GM12878 (cell line): ENCODE results near the gene NPC1. TPM values are rescaled to one million over a fixed set of nuclear protein-coding genes. Genes with fewer than 3 reads are reported as not detected.

Source experiments
- ATAC-seq: fragments of 200-7000 bp; cut with Tn5 transposase; 3 replicates; pipeline ENCODE4 v1.9.1; 2020; ENCODE audit warnings: mild to moderate bottlenecking, moderate library complexity
- BruUV-seq: library from RNA; stranded (reverse); fragments of 400-500 nt; replicated peaks from 2 replicates; lab custom pipeline; 2021; lab: Mats Ljungman, UMichigan
- CTCF ChIA-PET: fragments of 300-600 bp; sonication (Branson Sonifier 250); formaldehyde crosslinking; extraction: SDS; loops from one replicate; lab custom pipeline; 2021; ENCODE audit warnings: inconsistent platforms; lab: Yijun Ruan, JAX
- POLR2A ChIA-PET: fragments of 350-600 bp; formaldehyde crosslinking; extraction: SDS; loops from one replicate; lab custom pipeline; 2021; ENCODE audit warnings: inconsistent platforms; lab: Charles Lee
- RAD21 ChIA-PET: fragments of 300-600 bp; sonication (Branson Sonifier 250); formaldehyde crosslinking; loops from one replicate; lab custom pipeline; 2023; ENCODE audit warnings: antibody characterized with exemption; ENCODE audit not compliant: unreplicated experiment; lab: Charles Lee
- SMC1A ChIA-PET: fragments of 300-600 bp; sonication (Branson Sonifier 250); formaldehyde crosslinking; loops from one replicate; lab custom pipeline; 2023; ENCODE audit not compliant: unreplicated experiment, uncharacterized antibody; lab: Charles Lee
- DNase-seq: peaks from one replicate; pipeline ENCODE4 v3.0.0-alpha.2; 2011; ENCODE audit warnings: low read depth, low spot score
- FAIRE-seq: peaks from 3 replicates; lab custom pipeline; 2011; peaks lifted over from hg19 to GRCh38; lab: Jason Lieb, UNC
- H2AFZ ChIP-seq: 2 replicates; pipeline ENCODE4 v1.6.0; 2011; ENCODE audit warnings: low read depth, low read length, control low read depth; ENCODE audit not compliant: control insufficient read depth
- H3K27ac ChIP-seq: 2 replicates; pipeline ENCODE4 v1.5.1; 2011; ENCODE audit warnings: control low read depth; ENCODE audit not compliant: control insufficient read depth, insufficient read depth
- H3K27me3 ChIP-seq, 2 experiments: replicated peaks in 1 of 2; 2 replicates each; pipeline versions ENCODE4 v1.6.0 to v1.6.1; 2011; ENCODE audit warnings: low read length in 1 of 2; ENCODE audit not compliant: control insufficient read depth in 2 of 2, insufficient read depth in 2 of 2
- H3K36me3 ChIP-seq, 2 experiments: 2 replicates each; pipeline ENCODE4 v1.5.1; 2011; ENCODE audit warnings: low read length in 1 of 2; ENCODE audit not compliant: control insufficient read depth in 2 of 2, insufficient read depth in 2 of 2
- H3K4me1 ChIP-seq: 2 replicates; pipeline ENCODE4 v1.6.1; 2011; ENCODE audit warnings: mild to moderate bottlenecking, low read length, moderate library complexity, mixed read lengths; ENCODE audit not compliant: control insufficient read depth, insufficient read depth
- H3K4me2 ChIP-seq: 2 replicates; pipeline ENCODE4 v1.6.0; 2011; ENCODE audit warnings: control low read depth; ENCODE audit not compliant: control insufficient read depth, insufficient read depth
- H3K4me3 ChIP-seq: fragments of 200-600 bp; sonication (generic); 2 replicates; pipeline ENCODE4 v1.5.1; 2016
- H3K79me2 ChIP-seq: 2 replicates; pipeline ENCODE4 v1.6.0; 2011; ENCODE audit warnings: low read length; ENCODE audit not compliant: control insufficient read depth, insufficient read depth
- H3K9ac ChIP-seq: 2 replicates; pipeline ENCODE4 v1.8.0; 2011; ENCODE audit warnings: low read length, control low read depth, mixed read lengths; ENCODE audit not compliant: control insufficient read depth, insufficient read depth
- H3K9me3 ChIP-seq: replicated peaks from 3 replicates; pipeline ENCODE4 v1.5.1; 2011; ENCODE audit warnings: mild to moderate bottlenecking, low read length; ENCODE audit not compliant: control insufficient read depth, insufficient read depth
- H4K20me1 ChIP-seq: 2 replicates; pipeline ENCODE4 v1.6.0; 2011; ENCODE audit not compliant: control insufficient read depth, insufficient read depth
- ATF7 ChIP-seq: fragments of 450-650 bp; IDR thresholded peaks from 2 replicates; pipeline ENCODE4 v1.6.1; 2016; ENCODE audit warnings: low read depth, mild to moderate bottlenecking
- BCL3 ChIP-seq: IDR thresholded peaks from 2 replicates; pipeline ENCODE4 v1.6.1; 2011; ENCODE audit warnings: borderline replicate concordance, low read depth, mild to moderate bottlenecking, moderate library complexity, low read length; ENCODE audit not compliant: insufficient read depth, poor library complexity, severe bottlenecking
- BMI1 ChIP-seq: fragments of 450-650 bp; IDR thresholded peaks from 2 replicates; pipeline ENCODE4 v1.6.1; 2016; ENCODE audit warnings: mild to moderate bottlenecking, moderate library complexity, borderline replicate concordance
- CHD1 ChIP-seq: IDR thresholded peaks from 2 replicates; pipeline ENCODE4 v1.6.1; 2012; ENCODE audit warnings: low read depth, low read length, improper control_type of control experiment
- GABPA ChIP-seq: IDR thresholded peaks from 2 replicates; pipeline ENCODE4 v1.6.1; 2014; ENCODE audit warnings: antibody characterized with exemption, low read depth, mild to moderate bottlenecking, inconsistent platforms
- HDAC6 ChIP-seq: fragments of 200-600 bp; sonication (generic); IDR thresholded peaks from one replicate; pipeline ENCODE4 v1.8.0; 2017; ENCODE audit warnings: antibody characterized with exemption; ENCODE audit not compliant: unreplicated experiment
- LARP7 ChIP-seq: fragments of 450-650 bp; IDR thresholded peaks from 2 replicates; pipeline ENCODE4 v1.6.1; 2017; ENCODE audit warnings: mild to moderate bottlenecking
- RBBP5 ChIP-seq: fragments of 200-600 bp; sonication (generic); conservative IDR thresholded peaks from 2 replicates; pipeline ENCODE4 v1.6.1; 2016
- USF1 ChIP-seq: IDR thresholded peaks from 2 replicates; pipeline ENCODE4 v1.6.1; 2011; ENCODE audit warnings: borderline replicate concordance, low read depth, mild to moderate bottlenecking, moderate library complexity, mixed read lengths, low read length; ENCODE audit not compliant: insufficient read depth; ENCODE audit errors: extremely low read length
- YY1 ChIP-seq: IDR thresholded peaks from 2 replicates; pipeline ENCODE4 v1.6.1; 2011; ENCODE audit warnings: low read depth, mild to moderate bottlenecking, low read length
- ZBTB40 ChIP-seq: fragments of 450-650 bp; IDR thresholded peaks from 2 replicates; pipeline ENCODE4 v1.6.1; 2016; ENCODE audit warnings: mild to moderate bottlenecking, moderate library complexity, borderline replicate concordance
- ZNF24 ChIP-seq: fragments of 450-650 bp; IDR thresholded peaks from 2 replicates; pipeline ENCODE4 v1.6.1; 2017; ENCODE audit warnings: antibody characterized with exemption, mild to moderate bottlenecking
- ZNF687 ChIP-seq: fragments of 450-650 bp; IDR thresholded peaks from 2 replicates; pipeline ENCODE4 v1.6.1; 2017; ENCODE audit warnings: mild to moderate bottlenecking, moderate library complexity
- WGBS: methylation state at CpG from one replicate; pipeline ENCODE4 v1.1.6; 2016; ENCODE audit warnings: low lambda C conversion rate; ENCODE audit not compliant: insufficient replicate concordance, insufficient coverage; ENCODE audit errors: missing lambda C conversion rate; 5-methylcytosine and 5-hydroxymethylcytosine counted together
- in situ Hi-C: fragments of 300-500 bp; cut with MboI; formaldehyde crosslinking; loops from 9 replicates; pipeline ENCODE4 v1.14.3; 2018; ENCODE audit warnings: mixed read lengths
- intact Hi-C: fragments of 100-400 bp; cut with micrococcal nuclease; formaldehyde crosslinking; loops from one replicate; pipeline ENCODE4 v1.14.2; 2022; ENCODE audit not compliant: unreplicated experiment
- polyA plus RNA-seq, 11 experiments: library from polyadenylated mRNA; depleted of rRNA in 4 of 11; unstranded in 6 of 11; stranded (reverse) in 5 of 11; fragments of >200 nt; fragmentation: Nextera tagmentation in 4 of 11; fragmentation: Illumina TruSeq in 1 of 11; extraction: Ambion mirVana in 4 of 11; extraction: Trizol in 1 of 11; gene quantifications; 1 replicate in 1 of 11; 2 replicates in 10 of 11; pipeline versions ENCODE4 v1.2.1 to v1.2.3, GENCODE V29; 2011 to 2016; ENCODE audit warnings: inconsistent platforms in 2 of 11, missing spikeins in 2 of 11, low read depth in 1 of 11
- total RNA-seq, 4 experiments: library from RNA; depleted of rRNA in 3 of 4; stranded (reverse); fragments of >200 nt in 3 of 4; fragmentation: Illumina TruSeq in 1 of 4; extraction: Trizol in 1 of 4; gene quantifications; 2 replicates each; pipeline versions ENCODE4 v1.2.1 to v1.2.3, GENCODE V29; 2013 to 2021

Gene NPC1
- total and polyA plus RNA-seq, 10 of the 15 experiments (the other 5 are each of a cell fraction or from before 2014, with no cell fraction given), result 10.1 to 45.2 (median 19.4) TPM

- H4K20me1 ChIP-seq, result no peaks in the 10 kb centered on the region
- H3K4me2 ChIP-seq, result 0 out of 2 replicates have a peak overlapping the region, but pooled peaks have one; percentile 20
- DNase-seq (no peak), FAIRE-seq (no peak), ATAC-seq (no peak)
- H3K27ac ChIP-seq, result no peak overlapping the region
- WGBS, result 85% methylated on average over 6 of the region's 6 CpGs
- no peak overlapping the region for H3K4me3 ChIP-seq
- H3K4me1 ChIP-seq, result peaks cover 6% of the 10 kb centered on the region; the same call in 1 of the 2 replicates
- RAD21 ChIA-PET, result interaction anchor here (1.0 kb wide), 1 partner anchor 90 kb away, joined by 3 read pairs; no protein-coding TSS in a partner anchor
- H2AFZ ChIP-seq, result no peak overlapping the region
- SMC1A ChIA-PET, result interaction anchor here (0.7 to 1.5 kb wide), 7 partner anchors 18 to 577 kb away, joined by 3 to 5 read pairs (median 3); no protein-coding TSS in a partner anchor
- intact Hi-C loops, result loop anchor here (10.0 kb wide), 2 partner anchors 572 to 712 kb away; partner anchors contain the start of gene RBBP8
- CTCF ChIA-PET, result interaction anchor here (0.6 to 3.5 kb wide), 10 partner anchors 8 to 576 kb away, joined by 3 to 23 read pairs (median 4); no protein-coding TSS in a partner anchor
- no TSS peak for BruUV-seq
- no peaks in the 10 kb centered on the region for H3K27me3 ChIP-seq
- in situ Hi-C loops, result no loop called here
- H3K79me2 ChIP-seq, result peaks cover 37% of the 10 kb centered on the region
- no peaks in the 10 kb centered on the region; the same call in 2 of the 3 replicates for H3K9me3 ChIP-seq
- H3K9ac ChIP-seq, result no peak overlapping the region
- POLR2A ChIA-PET, result interaction anchor here (0.6 to 0.9 kb wide), 2 partner anchors 18 to 476 kb away, joined by 3 read pairs; no protein-coding TSS in a partner anchor
- peaks cover 12 to 26% of the 10 kb centered on the region in 2 experiments for H3K36me3 ChIP-seq
- TF ChIP-seq LARP7 (no peak), RBBP5 (no peak), YY1 (no peak), BCL3 (no peak), CHD1 (no peak), GABPA (no peak), ZNF24 (no peak), ATF7 (no peak), USF1 (no peak), ZBTB40 (no peak), ZNF687 (no peak), HDAC6 (no peak), BMI1 (no peak)
Observed at GRCh38 chr18:23506393-23506792, 79.9 kb downstream of the NPC1 start.
